ENCODE results near the gene MKX.
"Not testable (repeated sequence)": the region's sequence is repeated elsewhere in the genome, so short reads cannot be mapped to it uniquely, and the experiment has no call there.

Gene MKX

GRCh38 chr10:27687743-27688142, 57.9 kb downstream of the MKX start:
- no peak for FAIRE-seq

- no peak for FAIRE-seq
These were observed 58.3 kb downstream of the MKX start for GRCh38 chr10:27687326-27687725.

DNA sequence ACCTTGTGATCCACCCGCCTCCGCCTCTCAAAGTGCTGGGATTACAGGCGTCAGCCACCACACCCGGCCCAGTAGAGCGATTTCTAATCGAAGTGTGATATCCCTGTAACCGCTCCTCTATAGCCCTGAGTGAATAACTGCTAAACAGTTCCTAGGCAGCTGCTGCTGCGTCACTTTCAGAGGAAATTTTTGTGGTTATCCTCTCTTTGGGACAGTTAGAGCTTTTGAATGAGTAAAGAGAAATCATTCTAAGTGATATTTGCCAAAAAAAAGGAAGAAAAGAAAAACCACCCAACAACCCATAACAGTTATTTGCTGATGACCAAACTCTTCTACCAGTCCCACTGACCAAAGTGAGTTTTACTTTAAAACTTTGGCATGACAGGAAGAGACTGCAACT, 59.9 kb downstream of the MKX start:
- no peak for FAIRE-seq

DNA sequence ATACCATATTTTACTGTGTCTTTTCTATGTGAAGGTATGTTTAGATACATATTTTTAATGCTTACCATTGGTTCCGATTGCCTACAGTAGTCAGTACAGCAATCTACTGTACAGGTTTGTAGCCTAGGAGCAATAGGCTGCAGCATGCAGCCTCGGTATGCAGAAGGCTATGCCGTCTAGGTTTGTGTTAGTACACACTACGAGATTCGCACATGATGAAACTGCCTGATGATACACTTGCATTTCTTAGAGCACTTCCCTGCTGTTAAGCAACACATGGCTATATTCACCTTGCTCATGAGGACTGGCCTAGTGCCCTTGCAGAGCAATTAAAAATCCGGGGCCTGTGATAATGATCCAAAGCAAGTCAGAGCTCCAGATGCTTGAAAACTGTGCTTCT, 62.4 kb downstream of the MKX start:
- no peak for FAIRE-seq

GRCh38 chr10:27681795-27682194, 63.8 kb downstream of the MKX start:
- FAIRE-seq: not testable (repeated sequence)

DNA sequence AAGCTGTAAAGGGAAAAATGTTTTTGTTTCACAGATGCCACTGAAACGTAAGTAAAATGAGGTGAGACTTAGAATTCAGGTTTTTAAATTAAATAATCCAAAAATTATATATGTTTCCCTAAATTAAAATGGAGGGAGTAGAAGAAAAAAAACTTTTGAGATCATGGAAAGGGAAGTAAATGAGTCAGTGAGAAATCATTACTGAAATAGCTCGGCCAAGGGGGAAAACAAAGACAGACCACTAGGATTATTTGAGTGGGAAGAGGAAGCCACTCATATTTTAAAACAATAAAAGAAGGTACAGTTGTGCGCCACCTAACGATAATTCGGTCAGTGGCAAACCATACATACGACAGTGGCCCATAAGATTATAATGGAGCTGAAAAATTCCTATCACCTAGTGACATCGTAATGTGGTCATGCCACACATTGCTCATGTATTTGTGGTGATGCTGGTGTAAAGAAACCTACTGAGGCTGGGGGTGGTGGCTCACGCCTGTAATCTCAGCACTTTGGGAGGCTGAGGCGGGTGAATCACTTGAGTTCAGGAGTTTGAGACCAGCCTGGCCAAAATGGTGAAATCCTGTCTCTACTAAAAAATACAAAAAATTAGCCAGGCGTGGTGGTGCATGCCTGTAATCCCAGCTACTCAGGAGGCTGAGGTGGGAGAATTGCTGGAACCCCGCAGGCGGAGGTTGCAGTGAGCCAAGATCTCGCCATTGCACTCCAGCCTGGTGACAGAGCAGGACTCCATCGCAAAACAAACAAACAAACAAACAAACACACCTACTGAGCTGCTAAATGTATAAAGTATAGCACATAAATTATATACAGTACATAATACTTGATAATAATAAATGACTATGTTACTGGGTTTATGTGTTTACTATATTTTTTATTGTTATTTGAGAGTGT, 64.7 kb downstream of the MKX start:
- FAIRE-seq: no peak

- FAIRE-seq: no peak
These were observed 65.5 kb downstream of the MKX start for GRCh38 chr10:27680006-27680557.

DNA sequence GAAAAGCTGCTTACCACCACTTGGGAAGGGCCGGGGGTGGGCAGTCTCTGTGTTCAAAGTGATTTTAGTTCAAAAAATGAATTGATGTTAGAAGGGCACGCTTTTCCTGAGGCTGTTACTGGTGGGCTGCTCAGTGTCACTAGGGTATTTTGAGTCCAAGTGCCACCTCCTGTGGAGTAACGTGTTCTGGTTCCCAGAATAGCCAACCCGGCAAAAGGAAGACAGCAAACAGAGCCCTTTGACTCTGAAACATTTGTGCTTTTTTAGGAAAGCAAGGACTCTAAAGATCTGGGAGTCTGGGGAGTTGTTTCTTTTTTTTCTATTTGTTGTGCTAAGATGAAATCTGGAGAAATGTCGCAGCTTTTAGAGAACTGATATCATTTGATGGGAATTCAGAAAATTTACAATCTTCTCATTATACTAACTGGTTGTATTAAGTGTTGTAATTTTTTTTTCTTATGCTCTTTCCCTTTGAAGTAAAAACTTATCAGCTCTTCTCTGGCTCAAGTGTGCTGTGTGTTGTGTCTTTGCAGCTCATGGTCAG, 66.2 kb downstream of the MKX start:
- FAIRE-seq: no peak

GRCh38 chr10:27678166-27678565, 67.5 kb downstream of the MKX start:
- FAIRE-seq: no peak

DNA sequence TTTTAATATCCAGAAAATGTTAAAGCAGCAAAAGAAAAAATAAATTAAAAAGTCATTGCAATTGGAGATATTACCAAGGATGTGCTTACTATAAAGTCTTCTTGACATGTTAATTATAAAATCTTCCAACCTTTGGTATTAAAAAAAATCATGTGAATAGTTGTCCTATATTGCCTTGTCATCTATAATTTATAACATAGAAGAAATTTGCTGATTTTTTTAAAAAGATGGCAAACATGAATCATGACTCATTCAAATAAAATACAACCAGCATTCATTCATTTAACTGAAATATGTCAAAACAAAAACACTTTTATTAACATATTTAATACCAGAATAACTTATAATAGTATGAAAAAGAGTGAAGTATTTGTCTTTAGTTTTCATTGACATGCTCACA, 72.6 kb downstream of the MKX start:
- FAIRE-seq: no peak

DNA sequence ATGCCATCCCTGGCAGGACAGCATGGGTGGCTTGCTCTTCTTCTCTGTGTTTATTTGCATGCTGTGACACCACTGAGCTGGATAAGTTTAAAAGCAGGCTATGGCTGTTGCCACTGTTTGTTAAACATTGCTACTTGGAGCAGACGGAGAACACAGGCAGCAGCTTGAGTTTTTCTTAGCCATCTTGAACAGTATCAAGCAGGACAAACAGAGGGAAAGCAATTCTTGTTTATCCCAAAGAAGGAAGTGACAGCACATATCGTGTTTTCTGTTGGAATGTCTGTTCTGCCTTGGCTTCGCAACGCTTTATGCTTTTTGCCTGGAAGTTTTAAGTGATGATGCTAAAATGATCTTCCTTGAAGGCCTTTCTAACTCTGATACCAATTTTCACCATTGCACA, 73.8 kb downstream of the MKX start:
- no peak for FAIRE-seq

DNA sequence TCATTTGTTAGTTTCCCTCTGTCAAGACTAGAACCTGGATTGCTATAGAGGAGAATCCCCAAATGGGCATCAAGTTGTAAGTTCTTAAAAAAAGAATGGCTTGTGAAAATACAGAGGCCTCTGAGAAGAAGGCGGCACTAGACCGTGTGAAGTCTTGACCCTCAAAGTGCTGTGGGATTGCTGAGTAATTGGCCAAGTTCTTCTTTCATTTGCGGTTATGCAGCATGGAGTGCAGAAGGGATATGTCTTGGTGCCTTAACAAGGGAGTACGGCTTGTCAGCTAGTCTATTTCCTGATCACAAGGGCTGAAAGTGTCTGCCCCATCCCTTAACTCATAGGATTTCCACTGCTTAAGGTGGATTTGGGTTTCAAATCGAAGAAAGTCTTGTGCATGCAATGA, 81.2 kb downstream of the MKX start:
- no peak for FAIRE-seq

- no peak for FAIRE-seq
These were observed 82.0 kb downstream of the MKX start for GRCh38 chr10:27663621-27664020.

GRCh38 chr10:27661514-27662286, 83.9 kb downstream of the MKX start:
- no peak for FAIRE-seq

GRCh38 chr10:27660711-27661110, 84.9 kb downstream of the MKX start:
- no peak for FAIRE-seq

- no peak for FAIRE-seq
These were observed 85.4 kb downstream of the MKX start for GRCh38 chr10:27660268-27660667.

GRCh38 chr10:27659786-27660185, 85.8 kb downstream of the MKX start:
- no peak for FAIRE-seq

- no peak for FAIRE-seq
These were observed 86.8 kb downstream of the MKX start for GRCh38 chr10:27658788-27659187.

GRCh38 chr10:27655296-27655695, 90.3 kb downstream of the MKX start:
- FAIRE-seq: no peak

DNA sequence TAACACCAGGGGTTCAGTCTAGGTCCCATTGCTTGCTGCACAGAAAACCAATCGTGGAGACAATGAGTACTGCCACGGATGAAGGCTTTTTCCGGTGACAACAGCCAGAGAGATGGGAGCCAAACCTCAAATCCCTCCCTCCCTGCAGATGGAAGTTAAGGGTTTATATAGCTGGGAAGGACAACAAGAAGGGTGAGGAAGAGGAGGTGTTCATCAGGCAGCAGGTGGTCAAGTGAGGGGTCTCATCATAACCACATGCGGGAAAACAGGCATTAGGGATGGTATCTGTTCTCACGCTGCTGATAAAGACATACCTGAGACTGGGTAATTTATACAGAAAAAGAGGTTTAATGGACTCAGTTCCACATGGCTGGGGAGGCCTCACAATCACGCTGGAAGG, 91.3 kb downstream of the MKX start:
- no peak for FAIRE-seq

DNA sequence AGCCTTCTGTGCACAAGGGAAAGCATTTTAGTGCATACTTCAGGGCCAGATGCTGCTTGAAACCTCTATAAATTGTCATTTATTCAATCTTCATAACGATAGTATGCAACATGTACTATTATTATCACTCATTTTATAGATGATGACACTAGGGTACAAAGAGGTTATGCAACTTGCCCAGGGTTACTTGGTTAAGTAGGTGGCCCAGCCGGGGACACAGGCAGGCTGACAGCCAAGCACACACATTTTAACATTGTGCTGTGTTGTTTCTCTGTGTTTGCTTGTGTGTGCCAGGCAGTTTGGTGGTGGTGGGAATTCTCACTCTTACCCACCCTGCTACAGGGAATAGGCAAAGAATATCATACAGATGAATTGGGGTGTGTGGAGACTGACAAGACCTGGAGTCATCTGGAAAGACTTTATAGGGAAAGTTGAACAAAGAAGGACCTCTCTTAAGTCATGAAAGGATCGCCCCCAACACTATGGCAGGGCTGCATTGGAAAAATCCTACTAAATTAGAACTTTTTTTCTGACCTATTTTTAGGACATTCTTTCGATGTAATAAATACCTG, 98.9 kb downstream of the MKX start:
- no peak for FAIRE-seq

- no peak for FAIRE-seq
These were observed 99.4 kb downstream of the MKX start for GRCh38 chr10:27646194-27646593.

DNA sequence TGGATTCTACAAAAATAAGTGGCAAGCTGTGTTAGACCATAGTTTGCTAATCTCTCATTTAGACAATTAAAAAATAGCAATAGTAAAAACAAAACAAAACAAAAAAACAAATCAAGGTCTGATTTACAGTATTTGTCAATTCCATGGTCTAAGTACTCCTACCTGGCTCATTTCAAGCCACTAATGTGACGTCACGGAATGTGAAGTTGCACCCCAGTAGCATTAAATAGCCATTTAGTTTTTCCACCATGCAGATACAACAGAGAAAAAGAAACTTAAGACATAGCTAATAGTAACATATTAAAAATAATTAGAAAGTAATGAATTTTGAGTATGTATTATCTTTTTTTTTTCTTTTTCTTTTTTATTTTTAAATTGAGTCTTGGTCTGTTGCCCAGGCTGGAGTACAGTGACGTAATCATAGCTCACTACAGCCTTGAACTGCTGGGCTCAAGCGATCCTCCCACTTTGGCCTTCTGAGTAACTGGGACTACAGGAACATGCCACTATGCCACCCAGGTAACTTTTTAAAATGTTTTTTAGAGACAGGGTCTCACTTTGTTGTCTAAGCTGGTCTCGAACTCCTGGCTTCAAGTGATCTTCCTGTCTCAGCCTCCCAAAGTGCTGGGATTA, 101.2 kb downstream of the MKX start:
- FAIRE-seq: no peak
